Breast epithelium (tissue), 3 donors: ENCODE measurements around the gene PSTPIP2.

Experiments
- POLR2A ChIP-seq: fragments of 450-650 bp; IDR thresholded peaks from one replicate; pipeline ENCODE4 v1.6.1; 2016; ENCODE audit warnings: antibody characterized with exemption, mild to moderate bottlenecking, moderate library complexity
- POLR2AphosphoS5 ChIP-seq, 3 donors: sonication (generic); formaldehyde crosslinking; IDR thresholded peaks; one replicate each; pipeline ENCODE4 v1.6.1; 2017; ENCODE audit warnings: antibody characterized with exemption in 3 of 3
- TF ChIP-seq, protein P1 (sequence below), 3 donors: fragments of 450-650 bp; IDR thresholded peaks; one replicate each; pipeline ENCODE4 v1.5.1; 2016 to 2017; ENCODE audit warnings: antibody characterized with exemption in 3 of 3, mild to moderate bottlenecking in 3 of 3, moderate library complexity in 3 of 3

GRCh38 chr18:46007165-46007564, 64.9 kb downstream of the PSTPIP2 start:
- TF ChIP-seq, protein P1, sequence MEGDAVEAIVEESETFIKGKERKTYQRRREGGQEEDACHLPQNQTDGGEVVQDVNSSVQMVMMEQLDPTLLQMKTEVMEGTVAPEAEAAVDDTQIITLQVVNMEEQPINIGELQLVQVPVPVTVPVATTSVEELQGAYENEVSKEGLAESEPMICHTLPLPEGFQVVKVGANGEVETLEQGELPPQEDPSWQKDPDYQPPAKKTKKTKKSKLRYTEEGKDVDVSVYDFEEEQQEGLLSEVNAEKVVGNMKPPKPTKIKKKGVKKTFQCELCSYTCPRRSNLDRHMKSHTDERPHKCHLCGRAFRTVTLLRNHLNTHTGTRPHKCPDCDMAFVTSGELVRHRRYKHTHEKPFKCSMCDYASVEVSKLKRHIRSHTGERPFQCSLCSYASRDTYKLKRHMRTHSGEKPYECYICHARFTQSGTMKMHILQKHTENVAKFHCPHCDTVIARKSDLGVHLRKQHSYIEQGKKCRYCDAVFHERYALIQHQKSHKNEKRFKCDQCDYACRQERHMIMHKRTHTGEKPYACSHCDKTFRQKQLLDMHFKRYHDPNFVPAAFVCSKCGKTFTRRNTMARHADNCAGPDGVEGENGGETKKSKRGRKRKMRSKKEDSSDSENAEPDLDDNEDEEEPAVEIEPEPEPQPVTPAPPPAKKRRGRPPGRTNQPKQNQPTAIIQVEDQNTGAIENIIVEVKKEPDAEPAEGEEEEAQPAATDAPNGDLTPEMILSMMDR (IDR thresholded peaks at IDR 0.05): no peak
- TF ChIP-seq POLR2AphosphoS5 (IDR thresholded peaks at IDR 0.05) (no peak), POLR2A (no peak)
